HCT116 (cell line): ENCODE measurements around the gene MTHFSD. TPM values are rescaled to one million over a fixed set of nuclear protein-coding genes. Genes with fewer than 3 reads are reported as not detected.

ENCODE experiments used
- ATAC-seq: fragments of 200-7000 bp; cut with Tn5 transposase; 2 replicates; pipeline ENCODE4 v1.9.1; 2020; ENCODE audit warnings: mild to moderate bottlenecking, moderate library complexity
- BruUV-seq: library from RNA; stranded (reverse); fragments of 400-500 nt; replicated peaks from 2 replicates; lab custom pipeline; 2021; lab: Mats Ljungman, UMichigan
- CTCF ChIA-PET: fragments of 300-600 bp; sonication (Branson Sonifier 250); formaldehyde crosslinking; loops from one replicate; lab custom pipeline; 2021; ENCODE audit warnings: antibody characterized with exemption; lab: Charles Lee
- POLR2A ChIA-PET: fragments of 300-600, 350-600 bp; sonication (Branson Sonifier 250); formaldehyde crosslinking; loops from one replicate; lab custom pipeline; 2021; ENCODE audit warnings: antibody characterized with exemption; lab: Charles Lee
- RAD21 ChIA-PET, 2 experiments: fragments of 300-600 bp; sonication (Branson Sonifier 250); formaldehyde crosslinking; loops; one replicate each; lab custom pipeline; 2023; ENCODE audit warnings: low total read pairs in 2 of 2; ENCODE audit not compliant: uncharacterized antibody in 2 of 2, unreplicated experiment in 2 of 2, low non-redundant PET in 1 of 2; lab: Charles Lee
- DNase-seq: peaks from one replicate; pipeline ENCODE4 v3.0.0-alpha.2; 2010; ENCODE audit warnings: low read depth, low spot score
- H2AFZ ChIP-seq: fragments of 200-600 bp; shearing (Covaris generic), sonication (generic); 2 replicates; pipeline ENCODE4 v1.6.1; 2017; ENCODE audit warnings: low read depth, mixed run types, mixed read lengths, antibody characterized with exemption, low read length; ENCODE audit not compliant: poor library complexity, severe bottlenecking
- H3K27ac ChIP-seq: 2 replicates; pipeline ENCODE4 v1.5.1; 2012; ENCODE audit warnings: low read depth, low read length
- H3K27me3 ChIP-seq: fragments of 200-600 bp; sonication (generic); 2 replicates; pipeline ENCODE4 v1.6.1; 2016; ENCODE audit warnings: mixed run types, low read length, mixed read lengths; ENCODE audit not compliant: insufficient read depth
- H3K36me3 ChIP-seq, 2 experiments: fragments of 200-500 bp in 1 of 2; fragments of 200-600 bp in 1 of 2; sonication (Bioruptor generic) in 1 of 2; sonication (generic) in 1 of 2; 2 replicates each; pipeline versions ENCODE4 v1.5.1 to v1.6.1; 2014 to 2016; ENCODE audit warnings: low read length in 2 of 2, inconsistent platforms in 1 of 2, mixed read lengths in 1 of 2, mixed run types in 1 of 2; ENCODE audit not compliant: insufficient read depth in 2 of 2, control insufficient read depth in 1 of 2
- H3K4me1 ChIP-seq, 2 experiments: fragments of 200-600 bp in 1 of 2; sonication (generic) in 1 of 2; 2 replicates each; pipeline versions ENCODE4 v1.5.1 to v1.6.1; 2012 to 2017; ENCODE audit warnings: low read length in 2 of 2, inconsistent platforms in 1 of 2, mild to moderate bottlenecking in 1 of 2, mixed read lengths in 1 of 2, mixed run types in 1 of 2, moderate library complexity in 1 of 2; ENCODE audit not compliant: insufficient read depth in 2 of 2, control insufficient read depth in 1 of 2
- H3K4me2 ChIP-seq: fragments of 200-600 bp; sonication (generic); 2 replicates; pipeline ENCODE4 v1.6.1; 2017; ENCODE audit warnings: mixed run types, low read length, mixed read lengths
- H3K4me3 ChIP-seq, 2 experiments: fragments of 200-600 bp in 1 of 2; sonication (generic) in 1 of 2; replicated peaks in 1 of 2; 2 replicates each; pipeline ENCODE4 v1.5.1; 2011 to 2016; ENCODE audit warnings: low read length in 2 of 2, control low read depth in 1 of 2, low read depth in 1 of 2, mild to moderate bottlenecking in 1 of 2, mixed read lengths in 1 of 2, mixed run types in 1 of 2
- H3K79me2 ChIP-seq: fragments of 200-600 bp; sonication (generic); 2 replicates; pipeline ENCODE4 v1.6.1; 2017; ENCODE audit warnings: mild to moderate bottlenecking, mixed run types, low read length, moderate library complexity, mixed read lengths; ENCODE audit not compliant: insufficient read depth
- H3K9ac ChIP-seq: fragments of 200-600 bp; sonication (generic); 2 replicates; pipeline ENCODE4 v1.6.1; 2016; ENCODE audit warnings: low read length, mixed read lengths
- H3K9me2 ChIP-seq: fragments of 200-600 bp; sonication (generic), shearing (Covaris generic); 2 replicates; pipeline ENCODE4 v1.6.1; 2017; ENCODE audit warnings: mixed run types, mild to moderate bottlenecking, moderate library complexity; ENCODE audit not compliant: insufficient read depth
- H3K9me3 ChIP-seq, 2 experiments: fragments of 200-500 bp in 1 of 2; fragments of 200-600 bp in 1 of 2; sonication (Bioruptor generic) in 1 of 2; sonication (generic) in 1 of 2; 2 replicates each; pipeline ENCODE4 v1.6.1; 2014 to 2017; ENCODE audit warnings: low read length in 2 of 2, mixed read lengths in 2 of 2, inconsistent platforms in 1 of 2, low read depth in 1 of 2, mild to moderate bottlenecking in 1 of 2, mixed run types in 1 of 2, moderate library complexity in 1 of 2; ENCODE audit not compliant: control insufficient read depth in 1 of 2, insufficient read depth in 1 of 2
- H4K20me1 ChIP-seq: fragments of 200-600 bp; sonication (generic), shearing (Covaris generic); 2 replicates; pipeline ENCODE4 v1.6.1; 2017; ENCODE audit warnings: mixed run types, mild to moderate bottlenecking, moderate library complexity; ENCODE audit not compliant: insufficient read depth
- CEBPB ChIP-seq: IDR thresholded peaks from 2 replicates; pipeline ENCODE4 v1.6.1; 2012; ENCODE audit warnings: low read depth
- REST ChIP-seq: IDR thresholded peaks from 2 replicates; pipeline ENCODE4 v1.6.1; 2012; ENCODE audit warnings: low read depth
- SP1 ChIP-seq: IDR thresholded peaks from 2 replicates; pipeline ENCODE4 v1.6.1; 2012; ENCODE audit warnings: low read depth
- YY1 ChIP-seq: IDR thresholded peaks from 2 replicates; pipeline ENCODE4 v1.6.1; 2011; ENCODE audit warnings: low read length, low read depth, moderate library complexity, mild to moderate bottlenecking; ENCODE audit not compliant: insufficient replicate concordance; ENCODE audit errors: extremely low read depth
- intact Hi-C: fragments of 100-400 bp; cut with micrococcal nuclease; formaldehyde crosslinking; loops from 2 replicates; pipeline ENCODE4 v1.10.0; 2022
- total RNA-seq: library from RNA; stranded (reverse); gene quantifications from one replicate; pipeline ENCODE4 v1.2.1, GENCODE V29; 2021; ENCODE audit not compliant: unreplicated experiment

The MTHFSD gene
- total RNA-seq, 1 experiment from 2014 or later = 33.1 TPM

- RAD21 ChIA-PET = no interaction called here
- DNase-seq (no peak), ATAC-seq (no peak)
- POLR2A ChIA-PET = interaction anchor here (0.6 kb wide), 1 partner anchor 251 kb away, joined by 4 read pairs; no protein-coding TSS in a partner anchor
- no peaks in the 10 kb centered on the region for H3K9me2 ChIP-seq
- H3K27me3 ChIP-seq = peaks cover 49% of the 10 kb centered on the region
- H3K9ac ChIP-seq = no peak overlapping the region
- H3K4me3 ChIP-seq = no peak overlapping the region
- H4K20me1 ChIP-seq = no peaks in the 10 kb centered on the region
- no peaks in the 10 kb centered on the region for H3K9me3 ChIP-seq
- no TSS peak for BruUV-seq
- CTCF ChIA-PET = interaction anchor here (0.8 kb wide), 1 partner anchor 249 kb away, joined by 3 read pairs; no protein-coding TSS in a partner anchor
- no peak overlapping the region for H2AFZ ChIP-seq
- H3K36me3 ChIP-seq = no peaks in the 10 kb centered on the region
- no peak overlapping the region for H3K27ac ChIP-seq
- H3K4me1 ChIP-seq = peaks cover 0 to 5% of the 10 kb centered on the region in 2 experiments; a peak in 1 of 4 replicates
- H3K79me2 ChIP-seq = no peaks in the 10 kb centered on the region
- intact Hi-C loops = no loop called here
- no peak overlapping the region for H3K4me2 ChIP-seq
- no peak for TF ChIP-seq REST
- no peak for TF ChIP-seq YY1
- TF ChIP-seq SP1 = no peak
- TF ChIP-seq CEBPB = no peak
Observed at GRCh38 chr16:86501989-86502855, 52.8 kb downstream of the MTHFSD start.
